ENCODE results near the gene NFATC2.

- TF ChIP-seq CTCF (IDR thresholded peaks at IDR 0.05): no peak
- no peak for TF ChIP-seq POLR2AphosphoS5 (IDR thresholded peaks at IDR 0.05)
- no peak for TF ChIP-seq POLR2A (IDR thresholded peaks at IDR 0.05)
Observed at GRCh38 chr20:51494241-51495110, 48.0 kb downstream of the NFATC2 start.
